ENCODE data around the gene C3.
"Not testable (repeated sequence)": the region's sequence is repeated elsewhere in the genome, so short reads cannot be mapped to it uniquely, and the experiment has no call there.

The C3 gene

DNA sequence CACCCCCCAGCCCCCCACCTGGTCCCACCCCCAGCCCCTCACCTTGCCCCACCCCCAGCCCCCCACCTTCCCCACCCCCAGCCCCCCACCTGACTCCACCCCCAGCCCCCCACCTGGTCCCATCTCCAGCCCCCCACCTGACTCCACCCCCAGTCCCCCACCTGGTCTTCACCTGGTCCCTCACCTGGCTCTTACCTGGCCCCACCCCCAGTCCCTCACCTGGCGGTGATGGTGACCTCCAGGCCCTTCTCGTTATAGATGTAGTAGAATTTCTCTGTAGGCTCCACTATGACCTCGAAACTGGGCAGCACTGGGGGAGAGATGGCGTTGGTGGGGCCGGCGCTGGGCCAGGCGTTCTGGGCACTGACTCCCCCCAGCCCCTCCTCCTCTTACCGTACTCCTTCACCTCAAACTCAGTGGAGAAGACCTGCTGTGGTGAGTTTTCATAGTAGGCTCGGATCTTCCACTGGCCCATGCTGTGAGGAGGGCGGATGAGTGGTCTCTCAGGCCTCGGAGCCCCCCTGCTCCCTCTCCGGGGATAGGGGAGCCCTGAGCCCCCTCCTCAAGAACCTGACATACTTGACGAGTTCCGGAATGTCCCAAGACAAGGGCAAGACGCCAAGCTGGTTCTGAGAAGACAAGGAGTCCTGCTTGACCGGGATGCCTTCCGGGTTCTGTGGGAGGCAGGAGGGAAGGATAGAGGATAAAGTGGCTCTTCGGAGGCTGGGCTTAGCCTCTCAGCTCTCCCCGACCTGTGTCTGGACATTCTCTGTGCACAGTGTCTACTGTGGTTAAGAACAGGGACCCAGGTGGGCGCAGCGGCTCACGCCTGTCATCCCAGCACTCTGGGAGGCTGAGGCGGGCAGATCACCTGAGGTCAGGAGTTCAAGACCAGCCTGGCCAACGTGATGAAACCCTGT lies 6.4 kb downstream of the C3 start:
- no peak for DNase-seq (ENCODE audit: low read depth)

DNA sequence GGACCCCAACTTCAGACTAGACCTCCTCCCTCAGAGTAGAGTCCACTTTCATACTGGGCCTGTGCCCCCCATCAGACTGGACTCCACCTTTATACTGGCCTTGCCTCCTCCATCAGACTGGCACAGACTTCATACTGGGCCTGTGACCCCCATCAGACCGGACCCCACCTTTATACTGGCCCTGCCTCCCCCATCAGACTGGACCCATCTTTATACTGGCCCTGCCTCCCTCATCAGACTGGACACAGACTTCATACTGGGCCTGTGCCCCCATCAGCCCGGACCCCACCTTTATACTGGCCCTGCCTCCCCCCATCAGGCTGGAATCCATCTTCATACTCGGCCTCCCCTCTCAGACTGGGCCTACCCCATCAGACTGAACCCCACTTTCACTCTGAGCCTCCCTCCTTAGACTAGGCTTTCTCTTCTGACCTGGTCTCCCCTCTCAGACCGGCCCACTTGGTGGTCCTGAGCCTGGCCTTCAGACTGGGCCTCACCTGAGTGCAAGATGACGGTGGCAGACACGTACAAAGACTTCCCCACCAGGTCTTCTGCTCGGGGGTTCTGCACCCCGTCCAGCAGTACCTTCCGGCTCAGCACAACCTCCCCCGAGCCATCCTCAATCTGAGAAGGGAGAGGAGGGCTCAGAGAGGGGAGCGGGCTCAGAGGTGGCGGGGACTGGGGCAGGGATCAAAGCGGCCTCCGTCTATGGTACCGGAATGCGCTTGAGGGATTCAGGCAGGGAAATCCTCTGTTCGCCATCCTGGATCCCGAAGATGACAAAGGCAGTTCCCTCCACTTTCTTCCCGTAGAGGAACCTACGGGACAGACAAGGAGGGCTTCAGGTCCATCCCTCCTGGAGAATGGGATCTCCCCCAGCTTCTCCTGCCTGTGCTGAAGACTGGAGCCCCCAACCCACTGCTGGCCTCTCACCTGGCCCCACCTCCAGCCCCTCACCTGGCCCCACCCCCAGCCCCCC lies 7.5 kb downstream of the C3 start:
- no peak for DNase-seq (ENCODE audit: low read depth)

DNA sequence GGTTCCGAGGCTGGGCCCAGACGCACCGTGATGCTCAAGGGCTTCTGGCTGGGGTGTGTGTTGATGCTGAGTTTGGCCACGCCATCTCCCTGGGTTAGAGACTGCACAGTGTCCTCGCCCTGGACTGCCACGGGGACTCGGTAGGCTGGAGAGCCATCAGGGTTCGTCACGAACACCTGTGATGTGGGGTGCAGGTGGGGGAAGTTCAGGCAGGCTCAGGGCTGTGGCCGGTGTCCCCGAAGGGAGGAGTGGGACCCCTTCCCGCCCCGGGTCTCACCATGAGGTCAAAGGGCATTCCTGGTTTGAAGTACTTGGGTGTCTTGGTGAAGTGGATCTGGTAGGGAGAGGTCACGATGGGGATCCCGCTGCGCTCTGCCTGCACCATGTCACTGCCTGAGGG lies 8.2 kb downstream of the C3 start:
- no peak for DNase-seq (ENCODE audit: low read depth)

DNA sequence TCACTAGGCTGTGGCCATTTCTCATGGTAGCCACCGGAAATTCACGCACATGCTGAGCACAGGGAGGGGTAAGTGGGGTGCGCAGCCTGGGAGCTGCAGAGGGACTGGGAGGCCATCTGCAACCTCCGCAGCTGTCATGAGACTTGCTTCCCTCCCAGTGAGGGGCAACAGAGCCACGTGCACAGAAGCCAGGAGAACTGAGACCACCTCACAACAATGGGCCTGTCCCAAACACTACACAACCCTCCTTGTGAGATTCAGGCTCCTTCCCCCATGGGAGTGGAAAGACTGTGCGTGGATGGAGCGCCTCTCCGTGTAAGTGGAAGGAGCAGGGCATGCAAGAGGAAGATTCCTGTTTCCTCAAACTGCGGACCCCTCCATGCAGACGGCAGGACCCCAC lies 8.8 kb downstream of the C3 start:
- DNase-seq (ENCODE audit: low read depth): no peak

DNA sequence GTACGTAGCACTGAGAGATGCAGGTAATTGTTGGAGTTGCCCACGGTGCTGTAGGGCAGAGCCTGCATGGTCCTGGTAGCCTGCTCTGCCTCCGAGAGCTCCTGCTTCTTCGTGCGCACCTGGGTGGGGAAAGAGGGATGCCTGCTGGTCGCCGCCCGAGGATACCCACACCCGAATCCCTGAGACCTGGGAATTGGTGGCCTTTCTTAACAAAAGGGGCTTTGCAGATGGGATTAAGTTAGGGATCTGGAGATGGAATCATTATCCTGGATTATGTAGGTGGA lies 9.4 kb downstream of the C3 start:
- DNase-seq (ENCODE audit: low read depth): no peak

DNA sequence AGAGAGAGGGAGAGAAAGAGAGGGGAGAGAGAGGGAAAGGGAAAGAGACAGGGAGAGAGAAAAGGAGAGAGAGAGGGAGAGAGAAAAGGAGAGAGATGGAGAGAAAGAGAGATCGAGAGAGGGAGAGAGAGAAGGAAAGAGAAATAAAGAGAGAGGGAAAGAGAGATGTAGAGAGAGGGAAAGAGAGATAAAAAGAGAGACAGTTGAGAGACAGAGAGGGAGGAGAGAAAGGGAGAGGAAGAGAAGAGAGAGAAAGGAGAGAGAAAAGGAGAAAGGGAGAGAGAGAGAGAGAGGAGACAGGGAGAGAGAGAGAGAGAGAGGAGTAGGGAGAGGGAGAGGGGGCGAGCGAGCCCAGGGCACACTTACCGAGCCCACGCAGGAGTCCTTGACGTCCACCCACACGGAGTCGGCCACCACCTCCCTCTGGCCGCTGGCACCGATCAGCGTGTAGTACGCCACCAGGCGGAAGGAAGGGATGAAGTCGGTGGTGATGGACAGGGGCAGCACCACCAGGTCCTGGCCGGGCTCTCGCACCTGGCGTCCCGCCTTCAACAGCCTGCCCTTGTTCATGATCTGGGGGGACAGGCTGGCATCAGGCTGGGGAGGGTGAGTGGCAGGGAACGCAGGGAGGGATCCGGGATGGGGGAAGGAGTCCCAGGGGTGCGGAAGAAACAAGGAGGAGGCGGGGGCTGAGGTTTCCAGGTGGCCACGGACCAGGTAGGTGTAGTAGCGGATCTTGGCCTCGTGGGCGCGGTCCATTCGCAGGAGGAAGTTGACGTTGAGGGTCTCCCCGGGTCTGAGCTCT lies 10.0 kb downstream of the C3 start:
- DNase-seq (ENCODE audit: low read depth): no peak

DNA sequence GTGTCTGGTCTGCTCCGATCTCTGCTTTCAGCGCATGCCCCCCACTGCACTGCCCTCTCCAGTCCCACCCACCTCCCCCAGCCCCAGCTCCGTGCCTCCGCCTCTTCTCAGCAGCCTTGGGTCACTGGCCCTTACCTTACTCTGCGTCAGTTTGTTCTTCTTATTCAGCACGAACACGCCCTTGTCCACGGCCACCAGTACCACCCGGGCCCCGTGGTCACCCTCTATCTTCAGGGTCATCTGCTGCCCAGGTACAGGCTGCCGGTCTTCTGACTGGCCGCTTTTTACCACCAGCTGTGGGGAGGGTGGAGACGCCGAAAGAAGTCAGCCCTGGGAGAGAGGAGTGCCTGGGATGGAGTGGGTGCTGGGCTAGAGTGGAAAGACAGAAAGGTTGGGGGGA lies 10.9 kb downstream of the C3 start:
- no peak for DNase-seq (ENCODE audit: low read depth)

DNA sequence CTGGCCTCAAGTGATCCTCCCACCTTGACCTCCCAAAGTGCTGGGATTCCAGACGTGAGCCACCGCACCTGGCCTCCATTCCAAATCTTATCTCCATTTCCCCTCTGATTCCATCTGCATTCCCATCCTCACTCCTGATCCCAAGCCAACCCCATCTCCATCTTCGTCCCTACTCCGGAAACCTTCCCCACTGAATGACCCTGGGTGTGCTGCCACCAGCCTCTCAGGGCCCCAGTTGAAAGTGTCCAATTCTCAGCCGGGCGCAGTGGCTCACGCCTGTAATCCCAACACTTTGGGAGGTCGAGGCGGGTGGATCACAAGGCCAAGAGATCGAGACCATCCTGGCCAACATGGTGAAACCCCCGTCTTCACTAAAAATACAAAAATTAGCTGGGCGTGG lies 11.5 kb downstream of the C3 start:
- not testable (repeated sequence) for DNase-seq (ENCODE audit: low read depth)

DNA sequence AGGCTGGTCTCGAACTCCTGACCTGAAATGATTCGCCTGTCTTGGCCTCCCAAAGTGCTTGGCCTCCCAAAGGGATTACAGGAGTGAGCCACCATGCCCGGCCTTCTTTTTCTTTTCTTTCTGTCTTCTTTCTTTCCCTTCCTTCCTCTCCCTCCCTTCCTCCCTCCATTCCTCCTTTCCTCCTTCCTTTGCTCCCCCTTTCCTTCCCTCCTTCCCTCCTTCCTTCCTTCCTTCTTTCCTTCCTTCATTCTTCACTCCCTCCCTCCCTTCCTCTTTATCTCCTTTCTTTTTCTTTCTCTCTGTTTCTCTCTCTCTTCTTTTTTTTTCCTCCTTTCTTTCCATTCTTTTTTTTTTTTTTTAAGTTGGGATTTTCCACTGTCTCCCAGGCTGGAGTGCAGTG lies 12.1 kb downstream of the C3 start:
- no peak for DNase-seq (ENCODE audit: low read depth)

DNA sequence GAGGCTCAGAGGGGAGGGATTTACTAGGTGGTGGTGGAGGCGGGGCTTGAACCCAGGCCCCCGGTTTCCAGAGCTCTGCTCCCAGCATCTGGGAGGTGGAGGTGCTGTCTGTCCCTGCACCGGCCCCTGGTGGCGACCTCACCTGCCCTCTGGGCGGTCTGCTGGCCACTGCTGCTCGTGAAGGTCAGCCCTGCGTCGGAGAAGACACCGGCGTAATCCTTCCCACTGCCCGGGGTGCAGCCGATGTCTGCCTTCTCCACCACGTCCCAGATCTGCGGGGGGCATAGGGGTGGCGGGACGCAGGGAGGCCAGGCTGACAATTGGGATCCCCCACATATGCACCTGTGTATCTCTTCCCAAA lies 12.8 kb downstream of the C3 start:
- DNase-seq (ENCODE audit: low read depth): no peak

DNA sequence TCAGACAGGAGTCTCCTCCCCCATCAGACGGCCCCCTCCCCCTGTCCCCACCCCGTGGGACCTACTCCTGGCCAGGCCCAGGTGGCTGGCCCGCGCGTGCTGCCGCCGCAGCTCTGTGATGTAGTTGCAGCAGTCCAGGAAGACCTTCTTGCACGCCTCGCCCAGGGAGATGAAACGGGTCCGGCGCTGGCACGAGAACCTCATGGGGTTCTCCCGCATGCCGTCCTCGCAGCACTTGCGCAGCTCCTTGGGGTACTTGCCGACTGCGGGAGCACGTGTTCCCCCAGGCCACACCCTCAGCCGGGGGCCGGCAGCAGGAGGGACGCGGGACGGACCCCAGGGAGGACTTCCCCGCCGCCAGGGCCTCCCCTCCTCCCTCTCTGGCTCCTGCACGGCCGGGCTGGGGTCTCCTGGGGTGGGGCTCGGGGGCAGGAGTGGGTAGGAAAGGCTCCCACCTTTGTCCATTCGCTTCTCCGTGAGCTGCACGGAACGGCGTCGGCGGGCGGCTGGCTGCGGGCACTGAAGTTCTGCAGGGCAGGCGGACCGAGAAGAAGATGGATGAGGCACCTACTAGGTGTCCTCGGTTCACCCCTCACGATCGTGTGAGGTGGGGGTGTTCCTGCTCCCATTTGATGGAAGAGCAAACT lies 13.3 kb downstream of the C3 start:
- DNase-seq (ENCODE audit: low read depth): no peak

DNA sequence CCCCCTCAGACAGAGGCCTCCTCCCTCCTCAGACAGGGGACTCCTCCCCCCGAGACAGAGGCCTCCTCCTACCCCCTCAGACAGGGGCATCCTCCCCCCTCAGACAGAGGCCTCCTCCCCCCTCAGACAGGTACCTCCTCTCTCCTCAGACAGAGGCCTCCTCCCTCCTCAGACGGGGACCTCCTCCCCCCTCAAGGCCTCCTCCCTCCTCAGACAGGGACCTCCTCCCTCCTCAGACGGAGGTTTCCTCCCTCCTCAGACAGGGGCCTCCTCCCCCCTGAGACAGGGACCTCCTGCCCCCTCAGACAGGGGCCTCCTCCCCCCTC lies 13.9 kb downstream of the C3 start:
- DNase-seq (ENCODE audit: low read depth): no peak

DNA sequence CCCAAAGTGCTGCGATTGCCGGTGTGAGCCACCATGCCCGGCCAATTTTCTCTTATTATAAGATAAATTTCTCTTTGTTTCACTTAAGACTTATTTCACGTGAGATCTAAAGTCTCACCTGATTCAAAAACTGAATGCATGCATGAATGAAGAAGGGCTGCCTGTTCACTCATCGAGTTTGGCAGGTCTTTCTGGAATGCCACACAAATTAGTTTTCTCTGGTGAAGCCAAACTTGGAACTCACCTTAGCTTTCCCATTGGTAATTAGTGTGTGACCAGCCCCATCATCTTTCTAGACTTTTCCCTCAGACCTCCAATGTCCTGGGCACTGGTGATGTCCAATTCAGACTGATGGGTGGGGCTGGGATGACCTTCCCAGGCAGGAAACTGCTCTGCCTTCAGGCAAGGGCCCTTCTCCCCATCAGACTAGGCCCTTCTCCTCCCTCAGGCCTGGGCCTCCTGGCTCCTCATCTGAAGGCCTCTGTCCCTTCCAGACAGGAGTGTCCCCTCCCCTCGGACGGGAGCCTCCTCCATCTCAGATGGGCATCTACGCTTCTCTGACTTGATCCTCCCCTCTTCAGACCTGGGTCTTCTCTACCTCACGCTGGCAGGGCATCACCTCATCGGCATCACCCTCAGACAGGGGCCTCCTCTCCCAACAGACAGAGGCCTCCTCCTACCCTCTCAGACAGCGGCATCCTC lies 14.4 kb downstream of the C3 start:
- DNase-seq (ENCODE audit: low read depth): no peak

DNA sequence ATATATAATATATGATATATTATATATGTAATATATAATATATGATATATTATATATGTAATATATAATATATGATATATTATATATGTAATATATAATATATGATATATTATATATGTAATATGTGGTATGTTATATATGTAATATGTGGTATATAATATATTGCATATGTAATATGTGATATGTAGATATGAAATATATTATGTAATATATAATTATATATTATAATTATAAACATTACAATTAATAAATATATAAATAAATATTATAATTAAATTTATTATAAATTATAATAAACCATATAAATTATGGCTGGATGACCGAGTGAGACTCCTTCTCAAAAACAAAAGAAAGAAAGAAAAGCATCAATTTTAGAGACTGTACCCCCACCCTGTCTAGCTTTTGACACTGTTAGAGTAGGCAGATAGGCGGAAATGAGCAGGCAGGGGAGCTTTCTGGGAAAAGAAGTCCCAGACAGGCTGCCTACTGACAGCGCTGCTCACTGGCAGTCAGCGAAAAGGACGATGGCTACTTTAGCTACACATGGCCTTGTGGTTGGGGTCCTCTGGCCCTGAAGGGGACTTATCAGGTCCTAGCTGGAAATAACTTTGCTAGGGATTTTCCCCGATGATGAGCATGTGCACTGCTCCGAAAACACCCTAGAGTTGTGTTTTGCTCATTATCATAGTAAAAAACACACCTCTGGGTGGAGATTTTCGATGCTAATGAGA lies 19.7 kb downstream of the C3 start:
- DNase-seq (ENCODE audit: low read depth): no peak

DNA sequence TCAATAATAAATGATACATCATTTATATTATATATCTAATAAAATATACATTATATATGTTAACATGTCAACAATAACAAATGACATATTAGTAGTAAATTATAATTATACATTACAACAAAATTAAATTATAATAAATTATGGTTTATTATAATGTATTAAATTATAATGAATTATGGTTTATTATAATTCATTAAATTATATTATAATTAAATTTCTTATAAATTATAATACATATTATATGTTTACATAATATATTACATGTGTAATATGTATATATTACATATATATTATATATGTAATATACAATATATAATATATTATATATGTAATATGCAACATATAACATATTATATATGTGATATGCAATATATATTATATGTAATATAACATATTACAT lies 20.5 kb downstream of the C3 start:
- no peak for DNase-seq (ENCODE audit: low read depth)

DNA sequence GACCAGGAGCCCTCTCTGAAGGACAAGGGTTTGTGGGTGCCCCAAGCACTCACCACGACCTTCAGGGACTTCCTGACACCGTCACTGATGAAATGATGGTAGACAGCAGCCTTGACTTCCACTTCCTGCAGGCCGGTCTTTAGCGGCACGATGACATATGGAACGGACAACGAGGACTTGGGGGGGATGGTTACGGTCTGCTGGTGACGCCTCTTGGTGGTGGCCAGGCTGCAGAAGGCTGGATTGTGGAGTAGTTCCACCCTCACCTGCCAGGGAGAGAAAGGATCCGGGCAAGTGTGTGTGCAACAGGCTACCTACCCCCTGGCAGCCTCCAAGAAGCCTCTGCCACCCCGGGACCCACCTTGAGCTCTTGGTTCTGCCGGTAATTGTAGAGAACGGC lies 23.2 kb downstream of the C3 start:
- no peak for DNase-seq (ENCODE audit: low read depth)

DNA sequence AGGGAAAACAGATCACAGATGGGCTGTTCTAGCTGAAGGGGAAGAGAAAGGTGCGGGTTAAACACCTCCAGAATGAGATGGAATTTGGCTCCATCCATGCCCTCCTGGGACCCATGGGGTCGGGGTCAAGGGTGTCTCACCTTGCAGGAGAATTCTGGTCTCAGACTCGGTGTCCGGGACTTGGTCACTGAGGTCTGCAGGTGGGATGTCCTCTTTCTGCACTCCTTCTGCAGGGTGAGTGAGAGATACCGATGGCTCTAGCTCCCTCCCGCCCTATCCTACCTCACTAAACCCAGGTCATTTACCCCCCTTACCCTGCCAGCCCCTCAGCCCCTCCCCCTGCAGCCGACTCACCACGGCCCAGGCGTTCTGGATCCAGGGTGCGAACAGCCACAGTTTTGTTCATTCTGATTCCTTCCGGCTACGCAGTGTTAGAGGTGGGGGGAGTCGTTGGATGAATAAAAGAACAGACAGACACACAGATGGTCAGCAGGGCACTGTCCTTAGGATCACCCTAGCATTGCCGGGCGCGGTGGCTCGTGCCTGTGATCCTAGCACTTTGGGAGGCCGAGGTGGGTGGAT lies 24.1 kb downstream of the C3 start:
- DNase-seq (ENCODE audit: low read depth): no peak

DNA sequence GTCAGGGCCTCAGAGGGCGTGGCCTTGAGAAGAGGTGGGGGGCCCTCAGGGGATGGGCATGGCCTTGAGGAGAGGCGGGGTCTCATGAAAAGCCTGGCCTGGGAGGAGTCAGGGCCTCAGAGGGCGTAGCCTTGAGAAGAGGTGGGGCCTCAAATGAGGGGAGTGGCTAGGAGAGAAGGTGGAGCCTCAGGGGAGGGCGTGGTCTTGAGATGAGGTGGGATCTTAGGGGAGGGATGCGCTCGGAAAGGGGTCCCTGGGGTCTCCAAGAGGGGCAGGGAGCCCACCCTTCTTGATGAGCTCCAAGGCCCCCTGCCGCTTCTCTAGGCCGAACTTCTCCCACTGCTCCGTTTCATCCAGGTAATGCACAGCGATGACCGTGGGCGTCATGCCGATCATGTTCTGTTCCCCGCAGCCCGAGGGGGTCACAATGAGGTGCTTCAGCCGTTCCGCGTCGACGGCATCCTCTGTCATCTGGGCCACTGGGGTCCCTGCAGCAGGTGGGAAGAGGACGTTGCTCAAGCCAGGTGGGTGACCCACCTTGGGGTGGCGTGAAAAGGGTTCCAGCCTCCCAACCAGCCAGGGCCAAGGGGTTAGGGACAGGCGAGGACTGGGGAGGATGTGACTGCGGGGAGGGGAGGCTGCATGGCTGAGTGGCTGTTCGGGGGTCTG lies 26.2 kb downstream of the C3 start:
- DNase-seq (ENCODE audit: low read depth): no peak

DNA sequence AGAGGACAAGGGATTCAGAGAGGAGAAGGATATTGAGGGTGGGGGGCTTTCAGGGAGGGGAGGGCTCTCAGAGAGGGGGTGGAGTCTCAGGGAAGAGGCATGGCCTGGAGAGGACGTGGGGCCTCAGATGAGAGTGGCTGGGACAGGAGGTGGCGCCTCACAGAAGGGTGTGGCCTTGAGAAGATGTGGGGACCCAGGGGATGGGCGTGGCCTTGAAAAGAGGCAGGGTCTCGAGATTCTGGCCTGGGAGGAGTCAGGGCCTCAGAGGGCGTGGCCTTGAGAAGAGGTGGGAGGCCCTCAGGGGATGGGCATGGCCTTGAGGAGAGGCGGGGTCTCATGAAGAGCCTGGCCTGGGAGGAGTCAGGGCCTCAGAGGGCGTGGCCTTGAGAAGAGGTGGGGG lies 26.8 kb downstream of the C3 start:
- no peak for DNase-seq (ENCODE audit: low read depth)

DNA sequence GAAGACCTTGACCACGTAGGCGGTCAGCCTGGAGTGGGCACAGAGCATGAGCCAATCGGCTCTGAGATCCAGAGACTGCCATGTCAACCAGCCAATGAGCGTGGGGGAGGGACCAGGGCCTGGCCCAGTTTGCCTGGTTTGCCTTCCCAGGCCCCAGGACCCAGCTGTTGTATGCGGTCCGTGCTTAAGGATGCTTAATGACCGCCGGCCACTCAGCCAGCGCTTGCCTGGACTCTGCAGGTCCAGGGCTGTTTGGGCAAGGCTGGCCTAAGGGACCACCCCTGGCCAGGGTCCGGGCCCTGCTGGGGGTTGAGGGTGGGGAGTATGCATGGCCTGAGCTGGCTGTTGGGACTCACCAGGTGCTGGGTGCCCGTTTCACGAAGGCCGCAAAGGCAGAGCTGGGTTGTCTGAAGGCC lies 27.4 kb downstream of the C3 start:
- no peak for DNase-seq (ENCODE audit: low read depth)
